Measurements from ENCODE around the gene MTMR2.

DNA sequence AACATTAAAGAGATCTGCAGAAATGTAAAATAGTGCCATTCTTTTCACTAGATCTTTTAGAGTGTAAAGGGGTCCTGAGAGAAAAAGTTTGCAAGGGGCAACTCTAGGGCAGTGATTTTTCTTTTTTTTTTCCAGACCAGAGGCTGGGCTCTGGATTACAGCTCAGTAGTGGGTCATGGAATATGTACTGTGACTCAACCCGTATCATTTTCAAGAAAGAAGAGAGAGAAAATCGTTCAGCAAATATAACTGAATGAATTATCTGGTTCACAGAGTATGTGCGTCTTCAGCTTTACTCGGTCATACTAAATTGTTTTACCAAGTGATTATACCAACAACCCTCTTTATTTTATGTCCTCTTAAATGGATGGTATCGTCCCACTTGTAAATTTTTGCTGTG is 129.8 kb downstream of the MTMR2 start:
- TF ChIP-seq, protein P1, sequence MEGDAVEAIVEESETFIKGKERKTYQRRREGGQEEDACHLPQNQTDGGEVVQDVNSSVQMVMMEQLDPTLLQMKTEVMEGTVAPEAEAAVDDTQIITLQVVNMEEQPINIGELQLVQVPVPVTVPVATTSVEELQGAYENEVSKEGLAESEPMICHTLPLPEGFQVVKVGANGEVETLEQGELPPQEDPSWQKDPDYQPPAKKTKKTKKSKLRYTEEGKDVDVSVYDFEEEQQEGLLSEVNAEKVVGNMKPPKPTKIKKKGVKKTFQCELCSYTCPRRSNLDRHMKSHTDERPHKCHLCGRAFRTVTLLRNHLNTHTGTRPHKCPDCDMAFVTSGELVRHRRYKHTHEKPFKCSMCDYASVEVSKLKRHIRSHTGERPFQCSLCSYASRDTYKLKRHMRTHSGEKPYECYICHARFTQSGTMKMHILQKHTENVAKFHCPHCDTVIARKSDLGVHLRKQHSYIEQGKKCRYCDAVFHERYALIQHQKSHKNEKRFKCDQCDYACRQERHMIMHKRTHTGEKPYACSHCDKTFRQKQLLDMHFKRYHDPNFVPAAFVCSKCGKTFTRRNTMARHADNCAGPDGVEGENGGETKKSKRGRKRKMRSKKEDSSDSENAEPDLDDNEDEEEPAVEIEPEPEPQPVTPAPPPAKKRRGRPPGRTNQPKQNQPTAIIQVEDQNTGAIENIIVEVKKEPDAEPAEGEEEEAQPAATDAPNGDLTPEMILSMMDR (IDR thresholded peaks at IDR 0.05; ENCODE audit: poor library complexity) = no peak
- TF ChIP-seq EZH2phosphoT487 (IDR thresholded peaks at IDR 0.05; ENCODE audit: low read depth, severe bottlenecking, unreplicated experiment) (no peak), EZH2 (IDR thresholded peaks at IDR 0.05; ENCODE audit: borderline replicate concordance) (no peak)

All from hepatocyte (in vitro differentiated cells).